ENCODE data around the gene MMP7. TPM values are rescaled to one million over a fixed set of nuclear protein-coding genes. Genes with fewer than 3 reads are reported as not detected.

The MMP7 gene
- total RNA-seq, 1 experiment from 2014 or later, result not detected

- TF ChIP-seq, protein P1, sequence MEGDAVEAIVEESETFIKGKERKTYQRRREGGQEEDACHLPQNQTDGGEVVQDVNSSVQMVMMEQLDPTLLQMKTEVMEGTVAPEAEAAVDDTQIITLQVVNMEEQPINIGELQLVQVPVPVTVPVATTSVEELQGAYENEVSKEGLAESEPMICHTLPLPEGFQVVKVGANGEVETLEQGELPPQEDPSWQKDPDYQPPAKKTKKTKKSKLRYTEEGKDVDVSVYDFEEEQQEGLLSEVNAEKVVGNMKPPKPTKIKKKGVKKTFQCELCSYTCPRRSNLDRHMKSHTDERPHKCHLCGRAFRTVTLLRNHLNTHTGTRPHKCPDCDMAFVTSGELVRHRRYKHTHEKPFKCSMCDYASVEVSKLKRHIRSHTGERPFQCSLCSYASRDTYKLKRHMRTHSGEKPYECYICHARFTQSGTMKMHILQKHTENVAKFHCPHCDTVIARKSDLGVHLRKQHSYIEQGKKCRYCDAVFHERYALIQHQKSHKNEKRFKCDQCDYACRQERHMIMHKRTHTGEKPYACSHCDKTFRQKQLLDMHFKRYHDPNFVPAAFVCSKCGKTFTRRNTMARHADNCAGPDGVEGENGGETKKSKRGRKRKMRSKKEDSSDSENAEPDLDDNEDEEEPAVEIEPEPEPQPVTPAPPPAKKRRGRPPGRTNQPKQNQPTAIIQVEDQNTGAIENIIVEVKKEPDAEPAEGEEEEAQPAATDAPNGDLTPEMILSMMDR (conservative IDR thresholded peaks at IDR 0.05), result no peak
- no peak overlapping the region for H2AFZ ChIP-seq (ENCODE audit: low read length)
Measured at GRCh38 chr11:102552020-102552419, 21.5 kb upstream of the MMP7 start.

More at GRCh38 chr11:102552020-102552419, 21.5 kb upstream of the MMP7 start:
- H4K5ac ChIP-seq (ENCODE audit: insufficient read length, low read depth, low read length), result no peak overlapping the region
- no peaks in the 10 kb centered on the region for H3K9me3 ChIP-seq (ENCODE audit: control insufficient read depth, low read depth, low read length)
- H4K20me1 ChIP-seq (ENCODE audit: control insufficient read depth, insufficient read depth, insufficient read length), result no peaks in the 10 kb centered on the region
- no peaks in the 10 kb centered on the region for H3K27me3 ChIP-seq (ENCODE audit: insufficient read depth, low read length)
- H3K4me3 Mint-ChIP-seq, result no peak overlapping the region
- no peak overlapping the region for H3K23ac ChIP-seq (ENCODE audit: insufficient read length, low read depth, low read length)
- no peak overlapping the region for H3K4me2 ChIP-seq (ENCODE audit: insufficient read depth, insufficient read length, low read length)
- no peak overlapping the region for H3K18ac ChIP-seq (ENCODE audit: insufficient read length, low read depth, low read length)
- no peak overlapping the region for H2BK12ac ChIP-seq (ENCODE audit: insufficient read length, low read depth, low read length)
- no peak overlapping the region for H3K56ac ChIP-seq (ENCODE audit: insufficient read length, low read depth, low read length)
- H3K9ac ChIP-seq (ENCODE audit: extremely low read depth, insufficient read length, low read length), result no peak overlapping the region
- H3K36me3 Mint-ChIP-seq (ENCODE audit: insufficient read depth in 1 of 3, low read depth in 3 of 3), result no peaks in the 10 kb centered on the region
- H3K4me1 Mint-ChIP-seq, result peaks cover 7 to 9% of the 10 kb centered on the region in 2 experiments
- no peak overlapping the region for H4K91ac ChIP-seq (ENCODE audit: insufficient read length, low read depth, low read length)
- H3K27ac ChIP-seq (ENCODE audit: insufficient read length, low read depth, low read length), result no peak overlapping the region
- H2BK5ac ChIP-seq (ENCODE audit: insufficient read length, low read length), result no peak overlapping the region
- no peaks in the 10 kb centered on the region for H3K9me3 Mint-ChIP-seq
- no peak overlapping the region for H3K27ac Mint-ChIP-seq
- H3T11ph ChIP-seq (ENCODE audit: low read length), result no peak overlapping the region
- H3K79me2 ChIP-seq (ENCODE audit: insufficient read depth, low read length), result no peaks in the 10 kb centered on the region
- H2BK15ac ChIP-seq (ENCODE audit: low read depth, low read length), result no peak overlapping the region
- DNase-seq, result no peak
- no peak overlapping the region for H3K4ac ChIP-seq (ENCODE audit: low read depth, low read length)
- H3K27me3 Mint-ChIP-seq (ENCODE audit: low read depth), result no peaks in the 10 kb centered on the region
- no peak overlapping the region for H4K8ac ChIP-seq (replicated peaks; ENCODE audit: insufficient read length, low read depth, low read length)
- H3K79me1 ChIP-seq (ENCODE audit: insufficient read depth, low read depth, low read length, poor library complexity, severe bottlenecking), result no peaks in the 10 kb centered on the region
- no peaks in the 10 kb centered on the region for H3K23me2 ChIP-seq (ENCODE audit: insufficient read length, low read depth, low read length, poor library complexity, severe bottlenecking)
- peaks cover 2% of the 10 kb centered on the region; the same call in 1 of the 2 replicates for H3K4me1 ChIP-seq (ENCODE audit: insufficient read depth, low read length)
- no peak overlapping the region for H2AK5ac ChIP-seq (ENCODE audit: insufficient read length, low read length)
- H2BK120ac ChIP-seq (ENCODE audit: low read depth, low read length, poor library complexity, severe bottlenecking), result no peak overlapping the region
- WGBS (ENCODE audit: extremely low coverage, insufficient read length, low lambda C conversion rate), result no CpG with 5 or more reads among the region's 2 CpGs
- H3K14ac ChIP-seq (ENCODE audit: insufficient read depth, low read length), result no peak overlapping the region
- H2BK20ac ChIP-seq (ENCODE audit: low read depth, low read length, poor library complexity, severe bottlenecking), result no peak overlapping the region
